GM19043 (cell line): ENCODE data around the gene PCNX3.
"Not testable (repeated sequence)": the region's sequence is repeated elsewhere in the genome, so short reads cannot be mapped to it uniquely, and the experiment has no call there.

Experiments
- ATAC-seq: cut with Tn5 transposase; IDR thresholded peaks from one replicate; pipeline ENCODE4 v1.9.1; 2021; ENCODE audit warnings: low read depth; ENCODE audit not compliant: unreplicated experiment

The PCNX3 gene

DNA sequence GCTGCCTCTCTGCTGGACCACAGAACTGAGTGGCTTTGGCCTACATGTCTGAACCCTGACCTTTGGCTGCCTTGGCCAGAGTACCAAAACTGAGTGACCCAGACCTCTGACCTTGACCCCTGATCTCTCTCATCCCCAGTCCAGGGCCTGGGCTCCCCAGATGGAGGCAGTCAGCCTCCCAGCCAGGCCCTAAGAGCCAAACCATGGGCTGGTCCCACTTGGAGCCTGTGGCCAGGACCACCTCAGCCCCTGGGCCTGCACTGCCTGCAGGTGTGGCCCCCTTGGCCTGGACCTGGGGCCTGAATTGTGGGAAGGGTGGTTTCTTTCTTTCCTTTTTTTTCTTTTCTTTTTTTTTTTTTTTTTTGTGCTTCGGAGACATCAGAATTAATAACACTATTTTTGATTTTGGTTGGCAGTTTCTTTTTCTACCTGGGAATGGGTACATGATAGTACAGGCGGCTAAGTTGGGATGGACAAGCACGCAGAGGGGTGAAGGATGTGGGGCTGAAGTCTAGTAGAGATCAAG is 21.5 kb downstream of the PCNX3 start:
- no peak for ATAC-seq

GRCh38 chr11:65637794-65638419 is 22.3 kb downstream of the PCNX3 start, which contains the start of gene SIPA1:
Gene SIPA1, plus strand, starts transcription at chr11:65638101. Its CDS starts 2,821 bp downstream, at chr11:65640922.
- ATAC-seq = peak; percentile 40

DNA sequence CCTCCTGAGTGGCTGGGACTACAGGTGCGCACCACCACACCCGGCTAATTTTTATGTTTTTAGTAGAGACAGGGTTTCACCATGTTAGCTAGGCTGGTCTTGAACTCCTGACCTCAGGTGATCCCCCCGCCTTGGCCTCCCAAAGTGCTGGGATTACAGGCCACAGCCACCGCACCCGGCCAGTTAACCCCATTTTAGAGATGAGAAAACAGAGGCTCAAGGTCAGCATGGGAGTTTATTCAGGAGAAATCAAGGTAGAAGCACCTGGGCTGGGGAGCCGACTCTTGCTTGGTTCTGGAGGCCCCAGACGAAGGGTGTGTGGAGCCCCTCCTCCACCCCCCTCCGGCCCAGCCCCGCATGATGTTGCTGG is 23.6 kb downstream of the PCNX3 start:
- ATAC-seq = not testable (repeated sequence)

GRCh38 chr11:65639623-65640482 is 24.3 kb downstream of the PCNX3 start:
- no peak for ATAC-seq

DNA sequence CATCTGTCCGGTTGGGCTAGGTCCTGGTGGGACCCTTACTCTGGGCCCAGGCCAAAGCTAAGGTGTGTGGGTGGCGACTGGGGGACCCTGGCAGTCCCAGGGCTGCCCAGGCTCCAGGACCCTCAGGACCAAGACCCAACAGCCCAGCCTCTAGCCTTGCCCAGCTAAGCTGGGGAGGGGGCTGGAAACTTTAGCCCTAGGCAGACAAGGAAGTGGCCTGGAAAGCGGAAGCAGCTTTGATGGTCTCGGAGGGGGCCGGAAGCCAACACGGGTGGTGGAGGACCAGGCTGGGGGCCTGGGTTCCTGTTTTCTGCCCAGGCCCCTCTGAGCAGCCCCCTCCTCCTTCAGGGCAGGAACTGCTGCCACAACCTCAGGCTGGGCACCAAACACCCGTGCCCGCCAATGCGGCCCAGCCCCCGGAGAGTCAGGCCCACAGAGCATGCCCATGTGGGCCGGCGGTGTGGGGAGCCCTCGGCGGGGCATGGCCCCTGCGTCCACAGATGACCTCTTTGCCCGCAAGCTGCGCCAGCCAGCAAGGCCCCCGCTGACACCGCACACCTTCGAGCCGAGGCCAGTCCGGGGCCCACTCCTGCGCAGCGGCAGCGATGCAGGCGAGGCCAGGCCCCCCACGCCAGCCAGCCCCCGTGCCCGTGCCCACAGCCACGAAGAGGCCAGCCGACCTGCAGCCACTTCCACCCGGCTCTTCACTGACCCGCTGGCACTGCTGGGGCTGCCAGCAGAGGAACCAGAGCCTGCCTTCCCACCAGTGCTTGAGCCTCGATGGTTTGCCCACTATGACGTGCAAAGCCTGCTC is 25.1 kb downstream of the PCNX3 start:
- ATAC-seq = no peak

- no peak for ATAC-seq
Measured at GRCh38 chr11:65641297-65642013, 25.9 kb downstream of the PCNX3 start.

GRCh38 chr11:65642014-65642671 is 26.6 kb downstream of the PCNX3 start:
- no peak for ATAC-seq

DNA sequence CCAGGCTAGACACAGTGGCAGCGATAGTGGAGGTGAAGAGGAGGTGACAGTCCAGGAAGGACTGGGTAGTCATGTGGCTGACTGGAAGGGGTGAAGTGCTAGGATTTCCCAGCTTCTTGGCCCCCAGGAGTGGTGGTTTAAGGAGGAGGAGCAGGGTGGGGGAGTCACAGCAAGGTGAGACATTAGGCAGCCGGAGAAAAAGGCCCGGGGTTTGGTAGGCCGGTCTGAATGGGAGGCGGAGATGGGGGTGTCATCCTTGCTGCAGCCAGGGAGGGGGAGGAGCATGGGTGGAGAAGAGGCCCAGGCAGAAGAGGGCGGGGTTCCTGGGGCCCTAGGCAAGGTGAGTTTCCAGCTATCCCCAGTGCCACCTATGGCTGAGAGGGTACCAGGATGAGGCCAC is 28.4 kb downstream of the PCNX3 start:
- no peak for ATAC-seq

GRCh38 chr11:65644837-65645236 is 29.3 kb downstream of the PCNX3 start:
- ATAC-seq = no peak

DNA sequence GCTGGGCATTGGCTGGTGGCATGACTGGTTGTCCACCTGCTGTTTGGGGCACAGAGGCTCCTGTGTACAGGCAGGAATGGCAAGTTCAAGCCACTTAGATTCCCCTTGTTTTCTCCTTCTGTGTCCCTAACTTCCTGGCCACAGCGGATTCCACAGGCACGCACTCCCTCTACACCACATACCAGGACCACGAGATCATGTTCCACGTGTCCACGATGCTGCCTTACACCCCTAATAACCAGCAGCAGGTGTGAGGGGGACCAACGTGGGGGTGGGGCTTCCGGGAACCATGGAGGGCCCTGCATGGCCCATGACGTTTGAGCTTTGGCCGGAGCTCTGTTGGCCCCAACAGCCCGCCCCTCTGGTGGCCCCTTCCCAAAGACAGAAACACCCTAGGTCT is 30.1 kb downstream of the PCNX3 start:
- ATAC-seq = no peak

GRCh38 chr11:65646288-65646957 is 30.8 kb downstream of the PCNX3 start:
- no peak for ATAC-seq

GRCh38 chr11:65646958-65647701 is 31.6 kb downstream of the PCNX3 start:
- ATAC-seq = no peak

DNA sequence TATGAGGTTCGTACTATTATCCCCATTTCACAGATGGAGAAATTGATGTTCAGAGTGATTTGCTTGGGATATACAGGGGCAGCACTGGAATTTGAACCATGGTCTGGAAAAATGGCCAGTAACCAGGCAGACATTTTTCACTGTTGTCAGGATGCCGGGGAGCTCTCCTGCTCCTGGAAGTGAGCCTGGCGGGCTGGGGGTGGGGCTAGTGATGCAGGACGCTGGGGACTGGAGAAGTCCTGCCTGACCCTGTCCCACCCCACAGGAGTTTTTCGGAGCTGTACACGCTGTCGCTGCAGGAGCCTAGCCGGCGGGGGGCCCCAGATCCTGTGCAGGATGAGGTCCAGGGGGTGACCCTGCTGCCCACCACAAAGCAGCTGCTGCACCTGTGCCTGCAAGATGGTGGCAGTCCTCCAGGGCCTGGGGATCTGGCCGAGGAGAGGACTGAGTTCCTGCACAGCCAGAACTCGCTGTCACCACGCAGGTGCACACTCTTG is 33.5 kb downstream of the PCNX3 start:
- ATAC-seq = no peak

DNA sequence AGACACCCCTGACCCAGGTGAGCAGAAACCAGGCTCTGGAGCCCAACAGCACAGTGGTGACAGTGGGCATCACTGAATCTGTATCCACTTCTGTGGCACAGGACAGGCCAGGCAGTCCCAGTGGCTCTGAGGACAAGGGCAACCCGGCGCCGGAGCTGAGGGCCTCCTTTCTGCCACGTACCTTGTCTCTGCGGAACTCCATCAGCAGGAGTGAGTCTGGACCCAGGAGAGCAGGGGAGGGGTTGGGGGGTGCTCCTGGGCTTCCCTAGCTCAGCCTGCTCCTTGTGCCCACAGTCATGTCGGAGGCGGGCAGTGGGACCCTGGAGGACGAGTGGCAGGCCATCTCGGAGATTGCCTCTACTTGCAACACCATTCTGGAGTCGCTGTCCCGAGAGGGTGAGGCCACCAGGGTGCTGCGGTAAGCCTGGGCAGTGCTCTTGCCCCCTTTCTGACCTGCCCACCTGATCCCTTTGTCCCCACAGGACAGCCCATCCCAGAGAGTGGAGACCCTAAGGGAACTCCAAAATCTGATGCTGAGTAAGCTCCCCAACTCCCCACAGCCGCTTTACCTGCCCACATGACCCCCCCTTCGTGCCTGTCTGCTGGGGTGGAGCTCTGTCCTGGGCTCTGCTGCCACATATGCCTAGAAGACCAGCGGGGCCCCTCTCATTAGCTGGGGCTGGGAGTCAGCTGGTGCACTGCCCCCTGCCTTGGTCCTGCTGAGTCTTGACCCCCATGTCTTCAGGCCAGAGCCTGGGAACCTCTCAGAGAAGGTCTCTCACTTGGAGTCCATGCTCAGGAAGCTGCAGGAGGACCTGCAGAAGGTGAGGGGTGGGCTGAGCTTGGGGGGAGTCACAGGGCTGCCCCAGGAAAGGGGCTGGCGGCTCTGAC is 34.3 kb downstream of the PCNX3 start:
- no peak for ATAC-seq

- no peak for ATAC-seq
Measured at GRCh38 chr11:65650547-65651338, 35.2 kb downstream of the PCNX3 start.

DNA sequence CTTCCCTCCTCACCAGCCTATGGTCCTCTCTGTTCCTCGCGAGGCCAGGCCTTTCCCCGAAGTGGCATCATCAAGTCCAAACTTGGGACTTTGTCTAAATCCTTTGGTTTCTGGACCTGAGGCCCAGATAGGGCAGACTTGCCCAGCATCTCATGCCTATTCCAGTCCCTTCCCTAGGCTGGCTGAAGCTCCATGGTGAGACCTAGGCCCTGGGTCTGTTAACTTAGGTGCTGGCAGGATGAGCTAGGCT is 35.7 kb downstream of the PCNX3 start:
- no peak for ATAC-seq
